GM20000 (cell line): ENCODE measurements around the gene HINT2.

Experiments used
- DNase-seq: peaks from one replicate; pipeline ENCODE4 v3.0.0; 2012; ENCODE audit warnings: low spot score
- TF ChIP-seq, protein P1 (sequence below): IDR thresholded peaks from 2 replicates; pipeline ENCODE4 v1.5.1; 2012; ENCODE audit warnings: mild to moderate bottlenecking, control low read depth; ENCODE audit errors: extremely low read depth, missing control alignments

Gene HINT2

DNA sequence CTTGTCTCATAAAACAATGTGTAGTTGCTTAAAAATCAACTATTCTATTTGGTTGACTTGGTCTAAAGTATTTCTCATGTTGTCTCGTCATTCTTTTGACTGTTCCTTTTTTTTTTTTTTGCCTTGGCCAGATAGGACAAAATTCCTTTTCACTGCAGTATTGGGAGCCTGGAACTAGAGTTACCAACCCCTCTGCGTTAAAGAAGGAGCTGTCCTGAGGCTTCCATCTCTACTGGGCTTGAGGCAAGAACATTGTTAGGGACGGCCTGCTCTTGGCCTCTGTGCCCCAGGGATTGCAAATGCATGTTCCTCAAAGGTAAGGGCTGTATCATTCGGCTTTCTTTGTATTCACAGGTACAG is 24.8 kb downstream of the HINT2 start:
- TF ChIP-seq, protein P1, sequence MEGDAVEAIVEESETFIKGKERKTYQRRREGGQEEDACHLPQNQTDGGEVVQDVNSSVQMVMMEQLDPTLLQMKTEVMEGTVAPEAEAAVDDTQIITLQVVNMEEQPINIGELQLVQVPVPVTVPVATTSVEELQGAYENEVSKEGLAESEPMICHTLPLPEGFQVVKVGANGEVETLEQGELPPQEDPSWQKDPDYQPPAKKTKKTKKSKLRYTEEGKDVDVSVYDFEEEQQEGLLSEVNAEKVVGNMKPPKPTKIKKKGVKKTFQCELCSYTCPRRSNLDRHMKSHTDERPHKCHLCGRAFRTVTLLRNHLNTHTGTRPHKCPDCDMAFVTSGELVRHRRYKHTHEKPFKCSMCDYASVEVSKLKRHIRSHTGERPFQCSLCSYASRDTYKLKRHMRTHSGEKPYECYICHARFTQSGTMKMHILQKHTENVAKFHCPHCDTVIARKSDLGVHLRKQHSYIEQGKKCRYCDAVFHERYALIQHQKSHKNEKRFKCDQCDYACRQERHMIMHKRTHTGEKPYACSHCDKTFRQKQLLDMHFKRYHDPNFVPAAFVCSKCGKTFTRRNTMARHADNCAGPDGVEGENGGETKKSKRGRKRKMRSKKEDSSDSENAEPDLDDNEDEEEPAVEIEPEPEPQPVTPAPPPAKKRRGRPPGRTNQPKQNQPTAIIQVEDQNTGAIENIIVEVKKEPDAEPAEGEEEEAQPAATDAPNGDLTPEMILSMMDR = no peak

DNA sequence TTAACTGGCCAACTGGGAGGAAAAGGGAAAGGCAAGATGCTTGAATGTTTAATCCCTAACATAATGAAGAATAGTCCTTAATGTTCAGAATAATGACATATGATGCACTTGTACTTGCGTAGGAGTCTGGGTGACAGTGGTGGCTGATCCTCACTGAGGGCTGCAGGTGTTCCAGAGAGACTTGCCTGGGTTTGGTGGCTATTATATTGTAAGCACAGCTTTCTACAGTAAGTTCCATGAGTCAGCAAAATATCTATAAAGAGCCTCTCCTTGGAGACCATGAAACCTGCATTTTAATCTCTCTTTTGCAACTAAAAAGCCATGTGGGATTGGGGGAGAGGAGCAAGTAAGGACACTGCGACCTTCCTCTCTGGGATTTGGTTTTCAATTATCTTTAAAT is 25.3 kb downstream of the HINT2 start:
- TF ChIP-seq, protein P1 = no peak
- no peak for DNase-seq

More for the DNA sequence above, 24.8 kb downstream of the HINT2 start:
- no peak for DNase-seq

DNA sequence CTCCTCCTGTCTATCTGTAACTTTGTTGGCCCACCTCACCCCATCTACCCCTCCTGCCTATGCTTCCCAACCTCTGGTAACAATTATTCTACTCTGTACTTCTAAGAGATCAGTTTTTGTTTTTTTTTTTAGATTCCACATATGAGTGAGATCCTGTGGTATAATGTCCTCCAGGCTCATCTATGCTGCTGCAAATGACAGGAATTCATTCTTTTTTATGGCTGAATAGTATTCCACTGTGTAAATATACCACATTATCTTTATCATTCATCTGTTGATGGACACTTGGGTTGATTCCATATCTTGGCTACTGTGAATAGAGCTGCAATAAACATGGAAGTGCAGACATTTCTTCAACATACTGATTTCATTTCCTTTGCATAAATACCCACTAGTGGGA is 31.4 kb downstream of the HINT2 start:
- DNase-seq = no peak

DNA sequence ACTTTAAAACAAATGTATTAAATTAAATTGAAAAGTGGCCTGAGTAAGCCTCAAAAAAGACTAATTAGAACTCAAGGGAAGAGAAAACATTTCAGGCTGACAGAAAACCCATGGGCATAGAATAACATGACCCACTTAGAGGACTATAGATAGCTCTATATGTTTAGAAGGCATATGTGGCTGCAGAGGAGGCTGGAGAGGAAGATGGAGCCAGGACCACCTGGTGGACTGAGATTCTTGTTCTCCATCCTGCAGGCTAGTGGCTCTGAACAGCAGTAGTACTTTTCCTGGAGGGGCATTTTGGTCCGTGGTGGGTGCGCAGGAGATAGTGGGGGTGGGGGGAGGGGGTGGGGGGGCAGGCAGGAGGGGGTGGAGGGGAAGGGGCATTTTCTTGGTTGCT is 33.8 kb downstream of the HINT2 start:
- TF ChIP-seq, protein P1 = no peak
- no peak for DNase-seq

More for the DNA sequence above, 31.4 kb downstream of the HINT2 start:
- TF ChIP-seq, protein P1 = no peak

DNA sequence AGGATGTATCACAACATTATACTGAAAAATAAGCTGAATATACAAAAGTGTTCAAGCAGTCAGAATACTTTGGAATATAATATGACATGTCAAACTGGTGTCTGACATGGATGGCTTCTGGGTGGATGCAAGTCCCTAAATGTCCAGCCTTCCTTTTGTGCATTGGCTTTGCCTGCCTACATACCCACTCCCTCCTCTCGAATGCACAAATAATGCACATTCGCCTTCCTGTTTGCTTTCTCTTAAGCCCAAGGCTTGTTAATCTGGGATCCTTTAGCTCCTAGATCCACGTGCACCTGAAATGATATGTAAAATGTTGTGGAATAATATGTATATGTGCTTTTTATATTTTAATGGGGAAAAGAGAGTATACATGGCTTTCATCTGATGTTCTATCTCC is 36.3 kb downstream of the HINT2 start:
- DNase-seq = no peak
- TF ChIP-seq, protein P1 = no peak

DNA sequence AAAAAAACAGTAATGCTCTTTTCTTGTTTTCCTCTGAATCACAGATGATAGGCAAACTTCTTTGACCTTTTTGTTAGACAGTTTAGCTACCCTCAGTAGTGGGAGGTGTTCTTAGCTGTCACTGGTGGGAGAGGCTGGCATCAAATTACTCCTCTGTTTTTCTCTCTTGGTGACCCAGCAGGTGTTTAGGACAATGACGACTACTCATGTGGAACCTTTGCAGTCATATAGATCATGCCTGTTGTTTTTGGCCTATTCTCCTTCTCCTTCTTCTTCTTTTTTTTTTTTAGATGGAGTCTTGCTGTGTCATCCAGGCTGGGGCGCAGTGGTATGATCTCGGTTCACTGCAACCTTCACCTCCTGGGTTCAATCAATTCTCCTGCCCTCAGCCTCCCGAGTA is 38.8 kb downstream of the HINT2 start:
- no peak for DNase-seq
- TF ChIP-seq, protein P1 = no peak

DNA sequence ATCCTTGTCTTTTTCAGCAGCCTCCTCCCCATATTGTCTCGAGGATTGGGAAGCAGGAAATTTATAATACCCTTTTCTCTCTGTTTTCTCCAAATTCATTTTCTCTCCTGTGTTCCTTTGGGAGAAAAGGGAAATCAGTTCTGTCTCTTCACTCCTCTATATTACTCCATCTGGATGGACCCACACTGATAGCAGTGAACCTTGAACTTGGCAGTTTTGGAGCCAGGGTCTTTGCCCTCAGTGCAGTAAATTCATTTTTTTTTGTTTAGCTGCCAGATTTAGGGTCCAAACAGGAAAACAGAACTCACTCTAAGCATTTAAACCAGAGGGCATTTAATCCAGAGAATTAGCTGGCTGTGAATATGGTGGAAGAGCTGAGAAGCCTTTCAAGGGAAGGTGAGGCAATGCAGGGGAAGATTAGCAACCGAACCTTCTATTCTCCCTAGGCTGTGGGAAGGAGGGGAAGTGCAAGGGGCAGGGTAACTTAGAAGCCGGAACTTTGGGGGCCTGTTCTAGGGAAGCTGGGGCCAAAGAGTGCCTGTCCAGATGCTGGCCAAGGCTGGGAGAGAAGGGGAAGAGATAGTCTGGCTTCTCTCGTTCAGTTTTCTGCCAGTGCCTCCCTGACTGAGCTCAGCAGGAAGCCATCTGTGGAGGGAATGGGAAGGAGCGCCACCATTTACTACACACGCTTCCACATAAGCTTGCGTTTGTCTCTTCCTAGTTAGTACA is 39.8 kb downstream of the HINT2 start:
- DNase-seq = no peak
- TF ChIP-seq, protein P1 = no peak
